Nephron progenitor cell (in vitro differentiated cells): ENCODE measurements around the gene COPB2.

Source experiments
- DNase-seq: peaks from one replicate; pipeline ENCODE4 v3.0.0; 2021
- H3K27ac Mint-ChIP-seq: 2 replicates; pipeline ENCODE4 v1.8.0; 2021; ENCODE audit warnings: mild to moderate bottlenecking, moderate library complexity, mixed read lengths
- H3K27me3 Mint-ChIP-seq: 2 replicates; pipeline ENCODE4 v1.8.0; 2021; ENCODE audit warnings: mild to moderate bottlenecking, low read depth, mixed read lengths; ENCODE audit not compliant: poor library complexity
- H3K36me3 Mint-ChIP-seq: 2 replicates; pipeline ENCODE4 v1.8.0; 2021; ENCODE audit warnings: low read depth, mixed read lengths
- H3K4me1 Mint-ChIP-seq: 2 replicates; pipeline ENCODE4 v1.8.0; 2021; ENCODE audit warnings: mixed read lengths
- H3K4me3 Mint-ChIP-seq: 2 replicates; pipeline ENCODE4 v1.8.0; 2021; ENCODE audit warnings: mild to moderate bottlenecking, moderate library complexity, mixed read lengths
- H3K9me3 Mint-ChIP-seq: 2 replicates; pipeline ENCODE4 v1.8.0; 2021; ENCODE audit warnings: mild to moderate bottlenecking, moderate library complexity, mixed read lengths
- TF ChIP-seq, protein P1 (sequence below): fragments of 200-600 bp; sonication (generic); IDR thresholded peaks from 2 replicates; pipeline ENCODE4 v1.5.0; 2021; ENCODE audit warnings: antibody characterized with exemption

Gene COPB2

DNA sequence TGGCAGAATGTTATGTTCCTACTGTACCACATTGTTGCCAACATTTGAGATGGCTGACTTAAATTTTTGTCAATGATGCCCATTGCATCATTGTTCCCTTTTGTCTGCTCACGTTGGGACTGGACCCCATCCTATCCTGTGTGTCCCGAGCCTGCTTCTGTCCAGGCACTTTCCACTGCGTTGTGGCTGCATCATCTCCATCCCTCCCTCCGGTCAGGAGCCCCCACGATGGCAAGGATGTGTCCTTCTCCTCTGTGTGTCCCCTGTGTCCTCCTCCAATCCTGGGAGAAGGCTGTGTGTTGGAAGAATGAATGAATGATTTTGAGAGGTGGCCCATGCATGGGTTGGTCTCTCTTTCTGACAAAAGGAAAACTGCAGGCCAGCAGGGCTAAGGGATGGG, 65.0 kb downstream of the COPB2 start:
- peaks cover 20% of the 10 kb centered on the region for H3K27me3 Mint-ChIP-seq

DNA sequence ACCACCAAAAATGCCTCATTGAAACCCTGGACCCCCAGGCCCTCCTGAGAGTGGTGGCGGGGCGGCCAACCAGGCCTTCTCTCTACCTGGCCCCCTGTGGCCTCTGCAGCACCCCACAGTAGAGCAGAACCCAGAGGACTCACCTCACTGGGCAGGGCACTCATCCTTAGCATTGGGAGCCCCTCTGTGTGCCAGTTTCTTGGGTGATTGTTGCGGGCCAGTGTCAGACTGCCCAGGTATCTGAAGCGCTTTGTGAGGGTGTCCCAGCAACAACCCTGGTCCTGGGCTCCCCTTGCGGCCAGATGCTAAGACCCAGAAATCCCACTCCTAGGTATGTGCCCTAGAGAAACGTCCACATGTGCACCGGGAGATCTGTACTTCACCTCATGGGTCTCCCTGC, 66.3 kb downstream of the COPB2 start:
- Mint-ChIP-seq H3K27ac (no peak overlapping the region), H3K4me1 (peaks cover 16% of the 10 kb centered on the region), H3K27me3 (peaks cover 11% of the 10 kb centered on the region)

More for the DNA sequence above, 65.0 kb downstream of the COPB2 start:
- TF ChIP-seq, protein P1, sequence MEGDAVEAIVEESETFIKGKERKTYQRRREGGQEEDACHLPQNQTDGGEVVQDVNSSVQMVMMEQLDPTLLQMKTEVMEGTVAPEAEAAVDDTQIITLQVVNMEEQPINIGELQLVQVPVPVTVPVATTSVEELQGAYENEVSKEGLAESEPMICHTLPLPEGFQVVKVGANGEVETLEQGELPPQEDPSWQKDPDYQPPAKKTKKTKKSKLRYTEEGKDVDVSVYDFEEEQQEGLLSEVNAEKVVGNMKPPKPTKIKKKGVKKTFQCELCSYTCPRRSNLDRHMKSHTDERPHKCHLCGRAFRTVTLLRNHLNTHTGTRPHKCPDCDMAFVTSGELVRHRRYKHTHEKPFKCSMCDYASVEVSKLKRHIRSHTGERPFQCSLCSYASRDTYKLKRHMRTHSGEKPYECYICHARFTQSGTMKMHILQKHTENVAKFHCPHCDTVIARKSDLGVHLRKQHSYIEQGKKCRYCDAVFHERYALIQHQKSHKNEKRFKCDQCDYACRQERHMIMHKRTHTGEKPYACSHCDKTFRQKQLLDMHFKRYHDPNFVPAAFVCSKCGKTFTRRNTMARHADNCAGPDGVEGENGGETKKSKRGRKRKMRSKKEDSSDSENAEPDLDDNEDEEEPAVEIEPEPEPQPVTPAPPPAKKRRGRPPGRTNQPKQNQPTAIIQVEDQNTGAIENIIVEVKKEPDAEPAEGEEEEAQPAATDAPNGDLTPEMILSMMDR = no peak
- Mint-ChIP-seq H3K27ac (no peak overlapping the region), H3K4me3 (no peak overlapping the region), H3K9me3 (no peaks in the 10 kb centered on the region), H3K4me1 (peaks cover 22% of the 10 kb centered on the region), H3K36me3 (no peaks in the 10 kb centered on the region)
- no peak for DNase-seq

DNA sequence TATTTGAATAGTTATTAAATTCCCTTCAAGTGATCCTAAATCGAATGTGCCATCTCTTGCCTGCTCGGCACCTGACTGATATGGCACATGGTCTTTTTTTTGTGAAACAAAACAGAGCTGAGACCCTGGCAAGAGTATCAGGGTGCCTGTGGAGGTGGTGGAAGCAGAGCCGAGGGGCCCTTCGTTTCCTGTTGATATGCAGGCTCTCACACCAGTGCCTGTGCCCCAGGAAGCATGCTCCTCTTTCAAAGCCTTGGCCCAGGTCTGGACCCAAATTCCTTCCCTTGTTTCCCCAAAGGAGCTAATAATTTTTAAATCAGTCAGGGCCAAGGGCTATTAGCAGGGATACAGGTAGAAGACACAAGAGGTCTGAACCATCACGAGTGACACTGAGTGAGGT, 67.1 kb downstream of the COPB2 start:
- H3K9me3 Mint-ChIP-seq = no peaks in the 10 kb centered on the region
- peaks cover 9% of the 10 kb centered on the region for H3K27me3 Mint-ChIP-seq
- H3K27ac Mint-ChIP-seq = no peak overlapping the region
- H3K4me1 Mint-ChIP-seq = peaks cover 8% of the 10 kb centered on the region
- TF ChIP-seq, protein P1 = no peak
- H3K36me3 Mint-ChIP-seq = no peaks in the 10 kb centered on the region
- DNase-seq = no peak
- no peak overlapping the region for H3K4me3 Mint-ChIP-seq

More for the DNA sequence above, 66.3 kb downstream of the COPB2 start:
- TF ChIP-seq, protein P1 = no peak
- no peak for DNase-seq
- Mint-ChIP-seq H3K9me3 (no peaks in the 10 kb centered on the region), H3K4me3 (no peak overlapping the region), H3K36me3 (no peaks in the 10 kb centered on the region)

DNA sequence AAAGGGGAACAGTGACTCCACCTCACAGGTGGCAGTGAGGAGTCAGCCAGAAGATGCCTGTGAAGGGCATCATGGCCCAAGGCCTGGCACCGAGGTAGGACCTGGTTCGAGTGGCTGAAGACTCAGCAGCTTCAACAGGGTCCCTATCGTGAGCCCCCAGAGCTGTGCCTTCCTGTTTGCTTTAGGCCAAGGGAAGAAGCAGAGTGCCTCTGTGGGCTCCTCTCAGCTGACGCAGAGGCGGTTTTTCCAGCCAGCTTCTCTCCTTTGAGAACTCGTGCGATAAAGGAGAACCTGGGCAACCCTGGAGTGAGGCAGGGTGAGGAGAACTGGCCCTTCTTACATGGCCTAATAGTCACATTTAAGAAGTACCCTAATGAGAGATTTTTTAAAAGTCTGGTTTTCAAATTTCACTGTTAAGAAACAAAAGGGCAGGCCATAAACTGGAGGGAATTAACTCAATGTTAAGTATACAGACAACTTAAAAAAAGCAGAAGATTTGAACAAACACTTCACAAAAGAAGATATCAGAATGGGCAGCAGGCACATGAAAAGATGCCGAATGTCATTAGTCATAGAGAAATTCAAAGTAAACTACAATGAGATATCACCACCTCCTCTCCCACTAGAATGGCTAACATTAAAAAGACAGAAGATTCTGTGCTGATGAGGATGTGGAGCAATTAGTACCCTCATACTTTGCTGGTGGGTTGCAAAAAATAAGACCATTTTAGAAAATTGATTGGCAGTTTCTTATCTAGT, 68.7 kb downstream of the COPB2 start:
- Mint-ChIP-seq H3K9me3 (no peaks in the 10 kb centered on the region), H3K27ac (peak overlapping the region; percentile 34), H3K27me3 (peaks cover 19% of the 10 kb centered on the region), H3K4me3 (no peak overlapping the region), H3K36me3 (no peaks in the 10 kb centered on the region), H3K4me1 (peaks cover 6% of the 10 kb centered on the region)
- TF ChIP-seq, protein P1 = no peak
- DNase-seq = no peak

DNA sequence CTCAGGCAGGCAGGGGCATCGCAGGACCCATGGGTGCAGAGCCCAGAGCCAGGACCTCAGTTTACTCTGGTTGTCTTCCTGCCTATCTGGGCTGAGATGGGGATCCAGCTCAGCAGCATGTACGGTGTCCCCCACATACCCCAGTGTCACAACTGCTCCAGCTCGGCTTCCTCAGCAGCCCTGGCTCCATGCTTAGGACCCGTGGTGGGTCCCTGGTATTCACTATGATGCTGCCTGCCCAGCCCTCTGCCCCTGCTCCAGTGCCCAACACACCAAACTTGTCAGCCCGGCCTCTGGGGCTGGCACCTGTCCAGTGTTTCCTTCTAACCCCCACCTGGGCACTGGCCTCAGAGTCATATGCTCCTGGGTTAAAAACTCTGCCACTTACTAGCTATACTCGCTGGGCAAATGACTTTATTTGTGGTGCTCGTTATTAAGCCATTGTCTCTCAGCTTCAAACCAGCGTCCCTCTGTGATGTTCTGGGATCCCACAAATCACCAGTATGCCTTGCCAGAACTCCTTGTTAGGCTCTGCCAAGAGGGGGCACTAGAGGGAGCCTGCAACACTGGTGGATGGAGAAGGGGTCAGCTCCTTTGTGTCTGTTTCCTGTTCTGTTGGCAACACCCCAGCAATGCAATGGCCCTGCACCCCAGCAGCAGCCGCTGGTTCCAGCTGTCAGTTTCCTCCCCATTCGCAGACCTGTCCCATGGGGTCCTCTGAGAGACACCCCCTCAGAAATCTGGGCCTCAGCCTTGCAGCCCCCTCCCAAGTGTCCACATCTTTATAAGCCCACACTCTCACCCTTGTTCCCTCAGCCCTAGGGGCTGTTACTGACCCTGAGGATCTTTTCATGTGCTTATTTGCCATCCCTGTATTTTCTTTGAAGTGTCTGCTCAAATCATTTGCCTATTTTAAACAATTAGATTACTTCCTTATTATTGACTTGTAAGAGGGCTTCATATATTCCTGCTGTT, 69.7 kb downstream of the COPB2 start:
- no peaks in the 10 kb centered on the region for H3K36me3 Mint-ChIP-seq
- H3K27me3 Mint-ChIP-seq = peaks cover 25% of the 10 kb centered on the region
- H3K27ac Mint-ChIP-seq = no peak overlapping the region
- H3K9me3 Mint-ChIP-seq = no peaks in the 10 kb centered on the region
- DNase-seq = peak; percentile 35
- TF ChIP-seq, protein P1 = peak; percentile 36
- H3K4me3 Mint-ChIP-seq = no peak overlapping the region
- peaks cover 6% of the 10 kb centered on the region for H3K4me1 Mint-ChIP-seq
